KBM-7 (cell line): ENCODE results near the gene GFRA1.

Experiments
- DNase-seq: peaks from one replicate; pipeline ENCODE4 v3.0.0-alpha.2; 2015
- in situ Hi-C: fragments of 300-500 bp; cut with MboI; formaldehyde crosslinking; loops from 2 replicates; pipeline ENCODE4 v1.14.3; 2020; ENCODE audit warnings: low sequenced_read_pairs, low pct_unique_long_range_greater_than_20kb, mixed read lengths

GFRA1 gene

DNA sequence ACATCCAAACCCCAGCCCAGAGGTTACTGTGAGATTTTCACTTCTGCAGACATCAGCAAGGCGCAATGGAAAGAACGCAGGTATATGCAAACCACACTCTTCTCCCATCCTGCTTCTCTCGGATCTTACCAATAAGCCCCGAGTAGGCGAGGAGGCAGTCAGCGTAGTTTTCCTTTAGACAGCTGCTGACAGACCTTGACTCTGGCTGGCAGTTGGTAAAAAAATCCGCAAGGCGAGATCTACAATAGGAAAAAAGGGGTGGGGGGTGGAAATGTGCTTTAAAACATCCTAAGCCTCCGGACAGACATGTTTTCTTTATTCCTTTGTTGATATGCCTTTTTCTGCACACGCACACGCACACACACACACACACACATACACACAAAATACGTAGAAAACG lies 176.5 kb downstream of the GFRA1 start:
- in situ Hi-C loops = no loop called here

DNA sequence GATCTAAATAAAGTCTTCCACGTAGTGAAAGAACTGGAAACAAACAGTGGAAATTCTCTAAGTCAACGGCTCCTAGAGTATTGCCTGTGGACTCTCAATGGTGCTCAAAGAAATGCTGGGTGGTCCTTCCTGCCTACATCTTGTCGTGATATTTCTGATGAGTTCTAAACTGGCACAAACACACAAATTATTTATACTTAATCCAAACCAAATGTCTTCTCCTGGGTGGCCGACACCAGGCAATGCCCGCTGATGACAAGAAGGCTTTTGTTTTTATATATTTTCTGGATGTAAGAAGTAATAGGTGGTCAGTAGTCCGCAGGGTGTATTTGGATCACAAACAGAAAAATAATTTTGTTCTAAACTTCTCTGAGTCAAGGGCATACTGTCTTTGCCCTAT lies 178.7 kb downstream of the GFRA1 start:
- DNase-seq = no peak
- in situ Hi-C loops = no loop called here

More for the DNA sequence above, 176.5 kb downstream of the GFRA1 start:
- DNase-seq = no peak

DNA sequence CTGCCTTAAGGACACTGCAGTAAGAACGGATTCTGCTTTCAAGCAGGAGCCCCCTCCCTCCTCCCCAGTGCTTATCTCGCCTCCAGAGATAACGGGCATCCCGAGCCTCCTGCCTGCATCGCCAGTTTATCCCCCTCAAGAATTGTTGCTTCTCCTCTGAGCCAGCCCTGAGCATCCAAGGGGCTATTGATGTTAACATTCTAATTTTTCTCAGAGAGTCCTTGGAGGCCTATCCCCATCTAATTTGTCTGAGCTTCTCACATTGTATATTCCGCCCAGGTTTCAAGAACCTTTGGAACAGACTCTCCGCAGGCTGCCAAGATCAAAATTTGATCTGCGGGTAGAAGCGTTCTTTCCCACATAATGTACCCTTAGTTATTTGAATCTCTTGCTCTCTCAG lies 180.0 kb downstream of the GFRA1 start:
- DNase-seq = no peak
- in situ Hi-C loops = no loop called here

DNA sequence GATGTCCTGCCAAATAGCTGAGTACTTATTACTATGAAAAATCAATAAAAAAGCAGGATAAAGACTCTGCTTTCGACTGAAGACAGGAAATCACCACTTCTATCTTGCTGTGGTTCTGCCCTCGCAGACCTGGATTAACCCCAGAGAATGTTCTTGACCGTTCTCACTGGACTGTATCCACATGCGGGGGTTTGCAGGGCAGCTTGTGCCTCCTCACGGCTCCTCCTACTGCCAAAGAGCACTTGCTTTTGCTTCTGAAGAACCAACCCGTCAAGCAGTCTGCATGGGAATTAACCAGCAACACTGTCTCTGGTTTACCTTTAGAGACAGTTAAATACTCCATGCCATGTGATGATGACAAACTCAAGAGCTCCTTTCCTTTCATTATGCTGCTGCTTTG lies 184.0 kb downstream of the GFRA1 start:
- DNase-seq = no peak
- in situ Hi-C loops = no loop called here

DNA sequence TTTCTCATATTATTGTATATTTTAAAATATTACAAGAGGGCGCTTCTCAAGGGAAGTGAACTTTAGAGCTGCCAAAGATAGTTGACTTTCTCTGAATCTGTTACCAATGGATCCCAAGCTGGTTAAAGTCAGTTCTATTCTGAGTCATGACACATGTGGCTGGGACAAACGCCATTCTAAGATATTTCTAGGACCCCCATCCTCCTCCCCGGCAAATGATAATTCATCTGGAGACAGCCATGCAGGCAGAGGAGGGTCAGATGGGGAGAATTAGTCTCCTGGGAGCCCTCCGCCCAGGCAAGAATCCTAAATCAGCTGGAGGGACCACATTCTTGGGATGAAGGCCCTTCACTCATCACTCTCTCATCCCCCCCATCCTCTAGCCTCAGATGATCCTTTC lies 187.7 kb downstream of the GFRA1 start:
- in situ Hi-C loops = no loop called here
- DNase-seq = no peak

DNA sequence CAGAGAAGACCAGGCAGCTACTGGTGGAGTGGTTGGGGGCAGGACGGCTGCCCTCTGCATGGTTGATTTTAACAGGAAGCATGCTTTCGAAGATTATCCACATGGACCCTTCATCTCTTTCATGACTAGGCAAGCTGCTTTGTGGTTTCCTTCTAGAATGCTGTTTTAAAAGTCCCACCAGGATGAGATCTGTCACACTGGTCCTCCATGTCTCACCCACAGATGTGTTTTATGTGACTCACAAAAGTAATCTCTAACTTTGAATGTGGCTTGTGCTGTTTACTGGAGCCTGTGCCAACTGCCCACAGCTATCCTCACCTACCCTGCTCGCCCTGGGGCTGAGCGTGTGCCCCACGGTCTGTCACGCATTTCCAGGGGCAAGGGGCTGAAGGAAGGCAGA lies 188.8 kb downstream of the GFRA1 start:
- in situ Hi-C loops = no loop called here
- no peak for DNase-seq

DNA sequence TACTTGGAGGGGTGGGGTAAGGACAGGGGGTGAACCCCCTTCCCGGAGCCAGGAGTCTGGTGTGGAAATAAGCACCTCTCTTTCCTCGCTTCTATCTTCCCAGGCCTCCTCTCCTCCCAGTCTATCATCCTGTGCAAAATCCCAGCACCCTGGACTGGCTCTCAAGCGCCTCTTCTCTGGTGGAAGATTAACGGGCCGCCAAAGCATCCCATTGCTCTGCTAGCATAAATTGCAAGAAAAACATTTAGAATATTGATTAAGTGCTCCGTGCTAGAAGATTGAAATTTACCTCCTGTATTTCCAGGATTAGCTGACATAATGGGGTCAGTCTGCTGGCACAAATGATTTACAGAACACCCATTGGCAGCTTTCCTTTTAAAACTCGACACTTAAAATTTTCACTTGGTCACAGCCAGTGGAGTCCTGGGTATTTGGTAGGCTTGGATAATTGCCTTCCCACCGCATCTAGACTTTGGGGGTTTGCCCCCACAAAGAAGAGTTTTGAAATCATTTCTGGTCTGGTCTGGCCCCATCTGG lies 189.7 kb downstream of the GFRA1 start:
- in situ Hi-C loops = no loop called here
- DNase-seq = no peak

DNA sequence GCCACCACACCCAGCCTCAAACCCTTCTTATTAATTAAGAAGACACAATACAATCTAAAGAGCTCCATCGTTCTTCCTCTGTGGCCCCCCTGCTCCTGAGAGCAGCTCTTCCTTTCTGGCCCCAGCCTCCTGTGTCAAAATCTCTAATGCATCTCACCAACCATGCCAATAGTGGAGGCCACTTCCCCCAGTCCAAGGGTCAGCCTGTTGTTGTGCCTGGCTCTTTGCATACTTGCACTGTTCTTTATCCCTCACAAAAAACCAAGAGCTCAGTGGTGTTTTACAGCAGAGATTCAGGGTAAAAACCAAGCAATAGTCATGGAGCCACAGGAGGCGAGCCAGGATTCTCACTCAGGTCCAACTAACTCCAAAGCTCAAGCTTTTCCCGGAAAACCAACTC lies 190.2 kb downstream of the GFRA1 start:
- in situ Hi-C loops = no loop called here
- DNase-seq = no peak

DNA sequence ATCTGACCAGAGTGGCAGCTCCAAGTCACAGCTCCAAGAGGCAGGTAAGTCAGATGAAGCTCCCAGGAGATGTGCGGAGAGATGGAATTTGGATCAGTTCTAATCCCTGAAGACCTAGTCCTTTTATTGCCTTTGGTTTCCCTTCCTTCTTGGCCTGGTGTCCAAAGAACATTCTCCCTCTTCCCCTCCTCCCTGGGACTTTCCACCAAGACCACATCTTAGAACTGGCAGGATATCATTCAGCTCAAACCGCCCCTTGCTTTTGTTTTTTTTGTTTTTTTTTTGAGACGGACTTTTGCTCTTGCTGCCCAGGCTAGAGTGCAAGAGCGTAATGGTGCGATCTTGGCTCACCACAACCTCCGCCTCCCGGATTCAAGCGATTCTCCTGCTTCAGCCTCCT lies 190.8 kb downstream of the GFRA1 start:
- in situ Hi-C loops = no loop called here
- DNase-seq = no peak

DNA sequence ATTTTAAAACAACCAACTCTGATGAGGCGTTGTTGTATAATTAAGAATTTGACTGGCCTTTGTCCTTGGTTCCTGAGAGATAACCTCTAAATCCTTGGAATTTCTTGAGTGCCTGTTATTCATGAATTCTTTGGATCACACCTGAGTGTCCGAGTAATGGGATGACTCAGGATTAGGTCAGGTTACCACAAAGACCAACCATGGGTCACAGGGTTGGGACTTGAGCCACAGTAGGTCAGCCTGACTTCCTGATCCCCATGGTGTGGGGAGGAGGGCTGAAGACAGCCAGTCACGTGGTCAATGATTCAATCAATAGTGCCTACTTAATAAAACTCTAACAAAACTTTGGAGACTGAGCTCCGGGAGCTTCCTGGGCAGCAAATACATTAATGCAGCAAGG lies 192.5 kb downstream of the GFRA1 start:
- DNase-seq = no peak
- in situ Hi-C loops = no loop called here

DNA sequence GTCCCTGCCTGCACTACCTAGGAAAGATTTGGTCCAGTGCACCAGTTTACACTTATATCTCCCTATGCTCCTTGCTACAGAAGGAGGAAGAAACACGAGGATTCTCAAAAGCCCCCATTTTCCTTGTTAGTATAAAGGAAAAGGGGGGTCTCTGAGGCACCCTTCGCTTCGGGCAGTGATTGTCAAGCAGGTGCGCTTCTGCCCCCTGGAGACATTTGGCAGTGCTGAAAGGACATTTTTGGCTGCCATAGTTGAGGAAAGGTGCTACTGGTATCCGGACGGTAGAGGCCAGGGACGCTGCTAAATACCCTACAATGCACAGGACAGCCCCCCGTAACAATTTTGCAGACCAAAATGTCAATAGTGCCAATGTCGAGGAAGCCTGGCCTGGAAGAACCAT lies 193.7 kb downstream of the GFRA1 start:
- in situ Hi-C loops = no loop called here
- no peak for DNase-seq

DNA sequence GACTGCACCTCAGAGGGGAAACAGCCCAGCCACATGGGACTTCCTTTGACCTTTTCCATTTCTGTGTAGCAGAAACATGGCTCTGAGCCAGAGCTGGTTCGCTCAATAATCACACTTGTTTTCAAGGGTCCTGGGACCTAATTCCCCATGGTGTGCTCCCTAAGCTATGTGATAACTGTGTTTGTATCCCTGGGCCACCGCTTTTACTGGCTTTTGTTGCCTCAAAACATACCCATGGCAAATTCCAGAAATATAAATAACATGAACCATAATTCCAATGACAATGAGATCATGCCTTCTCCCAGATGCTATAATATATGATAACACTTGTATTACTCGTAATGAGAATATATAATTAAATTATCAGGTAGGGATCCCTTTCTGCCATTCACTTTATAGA lies 196.4 kb downstream of the GFRA1 start:
- no peak for DNase-seq
- in situ Hi-C loops = no loop called here

DNA sequence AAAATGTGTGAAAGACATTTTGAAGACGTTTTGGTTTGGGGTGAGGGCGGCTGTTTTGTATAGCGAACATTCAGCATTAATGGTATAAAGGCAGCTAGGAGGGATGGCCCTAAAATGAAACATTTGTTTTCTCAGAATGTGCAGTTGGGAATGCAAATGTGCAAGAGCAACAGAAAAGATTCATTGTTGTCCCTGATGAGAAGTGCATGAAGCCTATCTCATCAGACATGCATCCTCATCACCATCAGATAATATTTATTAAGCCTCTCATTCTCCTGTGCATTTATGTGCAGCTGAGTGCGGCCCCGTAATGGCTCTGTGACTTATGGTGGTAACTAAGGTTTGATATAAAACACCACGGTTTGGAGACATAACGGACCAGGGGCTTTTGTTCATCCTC lies 199.5 kb downstream of the GFRA1 start:
- in situ Hi-C loops = no loop called here
- no peak for DNase-seq

DNA sequence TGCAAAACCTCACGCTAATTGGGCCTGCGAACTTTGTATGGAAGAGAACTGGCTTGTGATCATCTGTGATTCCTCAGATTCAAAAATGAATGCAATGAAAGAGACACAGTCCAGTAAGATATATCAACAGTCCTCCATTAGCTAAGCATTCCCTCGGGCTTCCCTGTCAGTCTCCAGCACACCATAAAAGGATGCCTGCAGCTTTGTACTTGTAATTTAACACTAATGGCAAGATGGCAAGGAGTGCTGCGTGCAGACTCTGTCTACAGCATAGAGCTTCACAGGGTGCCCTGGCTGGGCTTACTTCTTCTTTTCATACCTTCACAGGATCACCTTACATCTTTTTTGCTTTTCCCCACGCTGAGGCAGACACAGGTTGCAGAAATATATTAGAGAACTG lies 200.0 kb downstream of the GFRA1 start:
- no peak for DNase-seq
- in situ Hi-C loops = no loop called here

DNA sequence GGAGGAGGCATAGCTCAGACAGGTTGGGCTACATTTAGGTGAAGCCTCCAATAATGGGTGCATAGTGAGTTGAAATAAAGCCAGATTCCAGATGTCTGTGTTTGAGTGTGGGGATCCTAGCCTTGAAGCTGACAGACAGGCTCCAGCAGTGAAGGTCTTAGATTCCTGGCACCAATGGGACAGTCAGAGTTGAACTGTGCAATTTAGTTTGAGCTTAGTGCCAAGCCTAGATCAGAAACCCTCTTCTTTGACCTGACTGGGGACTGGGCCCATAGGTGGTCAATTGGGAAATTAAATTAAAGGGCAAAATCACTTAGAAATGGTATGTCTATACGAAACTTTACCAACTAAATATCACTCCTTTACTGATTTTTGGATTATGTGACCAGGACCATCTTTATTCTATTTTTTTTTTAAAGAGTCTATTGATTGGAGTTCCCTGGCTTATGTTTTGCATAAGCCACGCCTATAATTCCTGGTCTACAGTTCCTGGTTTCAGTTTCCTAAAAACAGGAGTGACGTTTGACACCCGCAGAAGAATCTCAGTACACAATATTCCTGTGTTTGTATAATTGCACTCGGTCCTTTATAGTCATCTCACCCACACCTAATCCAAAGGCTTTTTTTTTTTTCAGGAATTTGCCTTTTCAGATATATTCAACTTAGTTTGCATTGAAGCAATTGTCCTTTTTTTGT lies 201.4 kb downstream of the GFRA1 start:
- DNase-seq = no peak

DNA sequence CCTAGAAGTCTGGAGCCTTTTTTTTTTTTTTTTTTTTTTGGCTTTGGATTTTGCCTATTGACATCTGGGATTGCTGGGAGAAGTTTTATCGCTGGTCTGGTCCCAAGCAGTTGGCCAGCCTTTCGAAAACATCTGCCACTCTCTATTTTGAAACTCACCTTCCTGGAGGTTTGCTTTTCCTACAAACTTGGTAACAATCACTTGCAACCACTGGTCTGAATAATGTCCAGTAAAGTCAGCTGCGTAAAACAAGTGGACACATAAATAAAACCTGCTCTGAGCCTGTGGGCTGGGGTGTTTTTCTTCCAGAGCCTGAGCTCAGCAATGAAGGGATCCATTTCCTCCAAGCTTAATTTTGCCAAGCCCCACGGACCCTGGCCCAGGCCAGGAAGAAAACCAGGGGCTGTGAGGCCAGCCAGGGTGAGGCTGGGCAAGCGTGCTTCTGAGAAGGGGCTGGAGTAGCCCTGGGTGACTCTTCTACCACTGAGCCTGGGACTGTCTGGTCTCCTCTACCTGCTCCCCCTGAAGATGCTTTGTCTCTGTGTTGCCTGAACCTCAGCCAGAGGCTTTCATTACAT lies 202.2 kb downstream of the GFRA1 start:
- no peak for DNase-seq
- in situ Hi-C loops = no loop called here

More for the DNA sequence above, 201.4 kb downstream of the GFRA1 start:
- in situ Hi-C loops = no loop called here

DNA sequence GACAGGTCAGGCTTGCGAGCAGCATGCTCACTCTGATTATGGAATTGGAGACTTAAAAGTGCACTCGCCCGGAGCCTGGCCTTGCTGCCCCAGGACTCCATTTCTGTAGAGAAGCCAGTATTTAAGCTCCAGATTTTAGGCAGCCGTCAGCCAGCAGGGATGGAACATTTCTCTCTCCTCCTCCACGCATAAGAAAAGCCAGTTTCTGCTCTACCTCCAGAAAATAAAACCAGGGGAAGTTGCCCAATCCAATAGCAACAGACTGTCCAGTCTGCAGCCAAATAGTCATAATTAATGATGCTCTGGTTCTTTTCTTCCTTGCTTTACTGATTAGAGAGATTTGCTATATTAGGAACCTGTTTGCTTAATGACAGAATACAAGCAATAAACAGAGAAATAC lies 203.2 kb downstream of the GFRA1 start:
- in situ Hi-C loops = no loop called here
- DNase-seq = no peak

DNA sequence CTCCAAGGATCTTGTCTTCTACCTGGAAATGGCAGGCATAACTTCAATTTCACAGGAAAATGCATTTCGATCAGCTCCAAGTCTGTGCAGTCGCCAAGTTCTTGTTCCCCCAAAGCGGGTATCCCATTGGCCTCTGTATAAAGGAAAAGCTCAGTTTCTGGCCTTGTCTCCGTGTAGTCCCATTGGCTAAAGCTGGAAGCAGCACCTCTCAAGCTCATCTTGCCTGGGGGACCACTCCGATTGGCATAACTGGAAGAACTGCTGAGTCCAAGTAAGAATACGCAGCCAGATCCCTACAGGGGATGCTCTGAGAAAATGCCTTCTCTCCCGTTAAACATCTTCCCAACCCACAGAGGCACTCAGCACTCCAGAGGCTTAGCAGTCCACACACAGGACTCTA lies 205.2 kb downstream of the GFRA1 start:
- DNase-seq = no peak
- in situ Hi-C loops = no loop called here

DNA sequence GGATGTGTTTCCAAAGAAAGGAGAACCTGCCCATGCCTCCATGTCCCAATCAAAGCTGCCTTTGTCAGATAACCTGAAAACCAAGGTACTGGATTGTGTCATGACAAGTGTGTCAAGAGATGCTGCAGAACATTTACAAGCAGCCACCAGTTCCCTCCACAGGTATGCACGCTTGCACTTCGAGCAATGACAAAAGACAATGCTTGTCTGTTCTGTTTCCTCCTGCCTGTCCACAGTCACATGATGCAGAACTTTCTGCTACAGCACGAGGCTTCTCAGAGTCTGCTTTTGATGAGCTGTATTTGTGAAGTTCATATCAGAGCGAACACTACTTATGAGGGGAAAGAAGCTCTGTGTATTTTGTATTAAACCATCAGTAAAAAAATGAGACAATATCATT lies 209.9 kb downstream of the GFRA1 start:
- DNase-seq = no peak
- in situ Hi-C loops = no loop called here

DNA sequence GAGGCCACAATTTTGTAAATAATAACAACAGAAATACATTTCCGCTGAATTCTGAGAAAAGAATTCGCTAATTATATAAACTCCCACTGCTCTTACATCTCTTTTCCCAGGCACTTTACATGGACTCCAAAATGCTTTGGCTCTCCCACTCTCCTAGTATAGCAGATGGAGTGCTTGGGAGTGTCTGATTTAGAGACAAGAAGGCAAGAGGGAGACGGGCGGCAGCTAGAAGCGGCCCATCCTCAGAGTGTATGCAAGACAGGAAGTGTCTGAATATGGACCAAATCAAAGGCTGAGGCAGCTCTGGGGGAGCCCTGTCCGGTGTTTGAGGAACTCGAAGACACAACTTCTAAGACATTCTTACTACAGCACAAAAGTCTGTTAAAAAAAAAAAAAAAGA lies 212.1 kb downstream of the GFRA1 start:
- in situ Hi-C loops = no loop called here
- no peak for DNase-seq

DNA sequence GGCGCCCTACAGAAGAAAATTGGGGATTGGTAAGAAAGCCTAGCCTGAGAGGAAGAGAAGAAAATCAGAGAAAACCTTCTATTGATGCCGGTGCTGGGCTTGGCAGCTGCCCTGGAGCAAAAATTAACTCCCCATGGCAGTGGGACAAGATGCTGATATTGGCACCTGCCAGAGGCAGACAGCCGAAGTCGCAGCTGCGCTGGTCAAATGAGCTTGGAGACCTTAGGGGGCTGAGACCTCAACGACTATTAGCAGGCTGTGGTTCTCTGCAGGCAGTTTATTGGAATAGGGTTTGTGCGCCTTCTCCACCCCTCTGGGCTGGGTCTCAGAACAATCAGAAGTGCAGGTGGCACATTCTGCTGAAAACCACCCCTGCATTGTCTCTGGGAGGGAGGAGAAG lies 213.7 kb downstream of the GFRA1 start:
- DNase-seq = no peak
- in situ Hi-C loops = no loop called here
